HG02610 (cell line): ENCODE results near the gene RNF152.

ENCODE experiments used
- ATAC-seq: cut with Tn5 transposase; IDR thresholded peaks from one replicate; pipeline ENCODE4 v1.9.1; 2021; ENCODE audit warnings: mild to moderate bottlenecking, moderate library complexity; ENCODE audit not compliant: unreplicated experiment

The RNF152 gene

GRCh38 chr18:61894751-61895524 lies 2.1 kb upstream of the RNF152 start:
- ATAC-seq, result no peak

GRCh38 chr18:61893971-61894750 lies 1.4 kb upstream of the RNF152 start:
- peak; percentile 84 for ATAC-seq

GRCh38 chr18:61893309-61893970 lies 633 bp upstream of the RNF152 start:
- peak; percentile 10 for ATAC-seq

- no peak for ATAC-seq
Observed at GRCh38 chr18:61891894-61892293, 913 bp downstream of the RNF152 start.

GRCh38 chr18:61891271-61891670 lies 1.5 kb downstream of the RNF152 start:
- ATAC-seq, result no peak

- no peak for ATAC-seq
Observed at GRCh38 chr18:61890344-61890743, 2.5 kb downstream of the RNF152 start.

GRCh38 chr18:61889541-61889940 lies 3.3 kb downstream of the RNF152 start:
- ATAC-seq, result no peak

- ATAC-seq, result no peak
Observed at GRCh38 chr18:61888622-61889021, 4.2 kb downstream of the RNF152 start.

- no peak for ATAC-seq
Observed at GRCh38 chr18:61887838-61888237, 5.0 kb downstream of the RNF152 start.

- no peak for ATAC-seq
Observed at GRCh38 chr18:61883547-61883946, 9.3 kb downstream of the RNF152 start.

- ATAC-seq, result no peak
Observed at GRCh38 chr18:61882296-61883004, 10.4 kb downstream of the RNF152 start.

- ATAC-seq, result no peak
Observed at GRCh38 chr18:61876899-61877298, 15.9 kb downstream of the RNF152 start.

- no peak for ATAC-seq
Observed at GRCh38 chr18:61870151-61870550, 22.7 kb downstream of the RNF152 start.

- ATAC-seq, result no peak
Observed at GRCh38 chr18:61869636-61870035, 23.2 kb downstream of the RNF152 start.

GRCh38 chr18:61865466-61866175 lies 27.2 kb downstream of the RNF152 start:
- ATAC-seq, result no peak

- ATAC-seq, result no peak
Observed at GRCh38 chr18:61861372-61861771, 31.4 kb downstream of the RNF152 start.

- no peak for ATAC-seq
Observed at GRCh38 chr18:61860302-61860701, 32.5 kb downstream of the RNF152 start.

GRCh38 chr18:61859113-61859512 lies 33.7 kb downstream of the RNF152 start:
- ATAC-seq, result no peak

GRCh38 chr18:61856678-61857077 lies 36.1 kb downstream of the RNF152 start:
- no peak for ATAC-seq
